Activated CD8-positive, alpha-beta memory T cell treated with anti-CD3 and anti-CD28 coated beads for 4 hours (primary cell): ENCODE measurements around the gene UNC5CL.

Experiments
- DNase-seq, 2 donors: peaks; one replicate each; pipeline ENCODE4 v3.0.0-alpha.2; 2020; ENCODE audit warnings: low read depth in 2 of 2

UNC5CL gene

GRCh38 chr6:41062056-41062455 lies 23.0 kb upstream of the UNC5CL start:
- DNase-seq: no peak

DNA sequence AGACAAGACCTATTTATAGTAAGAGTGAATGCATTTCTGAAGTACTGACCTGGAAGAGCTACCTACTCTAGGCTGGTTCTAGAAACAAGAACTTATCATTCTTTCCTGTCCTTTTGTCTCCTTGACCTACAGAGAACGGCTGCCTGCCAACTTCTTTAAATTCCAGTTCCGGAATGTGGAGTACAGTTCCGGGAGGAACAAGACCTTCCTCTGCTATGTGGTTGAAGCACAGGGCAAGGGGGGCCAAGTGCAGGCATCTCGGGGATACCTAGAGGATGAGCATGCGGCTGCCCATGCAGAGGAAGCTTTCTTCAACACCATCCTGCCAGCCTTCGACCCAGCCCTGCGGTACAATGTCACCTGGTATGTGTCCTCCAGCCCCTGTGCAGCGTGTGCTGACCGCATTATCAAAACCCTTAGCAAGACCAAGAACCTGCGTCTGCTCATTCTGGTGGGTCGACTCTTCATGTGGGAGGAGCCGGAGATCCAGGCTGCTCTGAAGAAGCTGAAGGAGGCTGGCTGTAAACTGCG lies 22.2 kb upstream of the UNC5CL start:
- no peak for DNase-seq

- DNase-seq: no peak
These were observed 20.5 kb upstream of the UNC5CL start for GRCh38 chr6:41059556-41059955.

DNA sequence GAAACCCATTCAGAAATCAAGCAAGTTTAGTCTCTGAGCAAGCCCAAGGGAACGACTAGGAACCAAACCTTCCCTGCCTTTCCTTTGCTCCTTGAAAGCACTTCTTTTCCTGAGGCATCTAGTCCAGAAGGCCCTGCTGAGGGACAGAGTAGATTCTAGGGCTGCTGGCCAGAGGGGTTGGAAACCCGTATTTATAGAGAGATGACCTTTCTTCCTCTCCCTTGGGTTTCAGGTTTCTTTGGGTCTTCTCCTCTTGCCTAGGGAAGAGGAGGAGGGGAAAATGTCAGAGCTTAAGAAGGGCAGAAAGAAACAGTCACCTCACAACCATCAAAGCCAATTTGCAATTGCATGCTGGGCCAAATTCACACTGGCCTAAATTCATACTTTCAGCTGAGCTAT lies 19.8 kb upstream of the UNC5CL start:
- DNase-seq: no peak

DNA sequence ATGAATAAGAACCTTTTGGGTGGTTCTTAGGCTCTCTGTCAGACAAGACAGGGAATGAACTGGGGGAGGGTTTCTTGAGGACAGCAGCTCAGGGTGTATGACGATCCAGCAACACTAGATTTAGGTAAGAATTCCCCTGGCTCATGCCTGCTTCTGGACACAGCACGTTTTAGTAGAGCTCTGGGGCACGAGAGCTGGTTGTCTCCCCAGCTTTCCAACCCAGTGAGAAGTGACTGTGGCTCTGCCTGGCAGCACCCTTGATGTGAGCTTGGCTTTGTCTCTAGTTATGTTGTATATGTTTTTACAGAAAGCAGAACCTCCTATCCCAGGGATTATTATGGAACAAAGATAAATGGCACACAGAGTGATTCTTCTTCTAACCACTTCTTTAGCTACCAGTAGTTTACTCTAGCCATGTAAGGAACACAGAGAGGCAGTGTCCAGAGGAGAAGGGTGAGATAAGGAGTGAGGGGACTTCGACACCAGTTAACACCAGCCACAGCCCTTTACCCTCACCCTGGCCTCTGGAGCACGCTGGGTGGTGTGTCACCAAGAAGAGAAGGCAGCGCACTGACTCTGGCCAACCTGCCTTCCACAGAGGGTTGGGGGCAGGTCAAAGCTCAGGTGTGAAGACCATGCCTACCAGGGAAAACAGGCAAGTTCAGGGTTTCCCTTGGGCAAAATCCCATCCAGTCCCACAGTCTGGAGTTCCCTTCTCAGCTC lies 17.9 kb upstream of the UNC5CL start:
- no peak for DNase-seq

GRCh38 chr6:41055149-41055548 lies 16.1 kb upstream of the UNC5CL start:
- no peak for DNase-seq

DNA sequence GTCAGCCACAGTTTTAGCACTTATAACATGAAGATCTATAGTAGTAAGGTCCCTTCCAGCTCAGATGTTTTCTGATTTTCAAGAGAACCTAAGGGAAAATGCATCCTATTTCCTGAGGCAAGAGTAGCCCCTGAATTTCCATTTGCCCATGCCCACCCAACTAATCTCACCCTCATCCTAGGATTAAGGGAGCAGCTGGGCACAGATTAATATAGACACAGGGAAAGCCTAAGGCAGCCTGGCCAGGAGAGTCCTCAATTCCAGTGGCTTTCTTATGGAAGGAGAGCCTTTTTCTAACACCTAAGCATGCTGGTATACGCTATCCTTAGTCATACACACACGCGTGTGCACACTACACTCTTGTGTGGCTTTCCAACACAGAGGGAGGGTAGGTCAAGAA lies 15.5 kb upstream of the UNC5CL start:
- no peak for DNase-seq

GRCh38 chr6:41053041-41053440 lies 14.0 kb upstream of the UNC5CL start, which contains the start of gene APOBEC2:
APOBEC2 (plus strand) TSS chr6:41053202; CDS start chr6:41053348, 146 bp downstream.
- no peak for DNase-seq

- DNase-seq: no peak
These were observed 12.9 kb upstream of the UNC5CL start for GRCh38 chr6:41051873-41052272.

DNA sequence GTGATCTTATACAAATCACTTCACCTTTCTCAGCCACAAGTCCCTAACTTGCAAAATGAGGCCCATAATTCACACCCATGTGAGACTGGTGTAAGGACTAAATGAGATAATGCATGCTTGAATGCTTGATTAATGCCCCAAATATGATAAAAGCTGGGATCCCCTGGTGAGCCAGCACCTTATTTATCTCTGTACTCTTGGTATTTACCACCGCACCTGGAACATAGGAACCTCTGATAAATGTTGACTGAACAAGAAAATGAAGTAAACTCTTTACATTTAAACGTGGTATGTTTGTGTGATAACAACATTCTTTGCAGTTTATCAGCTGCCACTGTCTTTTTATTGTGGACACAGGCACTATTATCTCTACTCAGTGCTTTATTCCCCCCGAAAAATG lies 11.5 kb upstream of the UNC5CL start:
- DNase-seq: no peak

DNA sequence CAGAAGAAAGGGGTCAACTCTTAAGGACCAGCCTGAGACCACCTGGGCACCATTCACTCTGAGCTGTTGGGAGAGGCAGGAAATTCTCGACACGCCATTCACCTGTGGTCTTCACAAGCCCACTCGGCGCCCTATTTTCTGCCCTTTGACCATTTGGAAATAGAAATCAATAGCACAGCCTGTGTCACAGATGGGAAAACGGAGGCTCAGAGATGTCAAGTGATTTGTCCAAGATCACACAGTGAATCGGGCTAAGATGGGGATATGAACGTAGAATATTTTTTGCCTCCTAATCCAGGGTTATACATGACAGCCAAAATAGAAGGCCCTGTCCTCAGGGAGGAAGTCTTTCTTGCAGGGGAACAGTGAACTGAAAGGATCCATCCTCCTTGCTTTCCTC lies 10.9 kb upstream of the UNC5CL start:
- no peak for DNase-seq

- no peak for DNase-seq
These were observed 10.5 kb upstream of the UNC5CL start for GRCh38 chr6:41049521-41049920.

- no peak for DNase-seq
These were observed 9.0 kb upstream of the UNC5CL start for GRCh38 chr6:41047745-41048732.

DNA sequence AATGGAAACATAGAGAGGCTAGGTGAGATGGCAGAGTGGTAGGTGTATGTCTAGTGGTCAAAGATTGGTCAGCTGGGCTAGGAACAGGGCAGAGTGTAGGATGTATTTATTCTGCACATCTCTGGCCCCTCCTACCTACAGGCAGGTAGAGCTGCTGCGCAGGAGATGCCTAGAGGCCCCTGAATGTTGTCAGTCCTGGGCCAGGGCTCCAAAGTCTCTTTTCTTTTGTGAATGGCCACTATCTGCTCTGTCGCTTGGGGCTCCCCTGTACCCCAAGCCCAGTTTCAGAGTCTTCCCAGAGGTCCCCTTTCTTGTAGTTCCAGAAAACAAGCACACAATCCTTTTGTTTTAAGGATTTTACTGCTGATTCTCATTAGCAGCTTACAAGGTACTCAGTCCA lies 8.3 kb upstream of the UNC5CL start:
- DNase-seq: no peak

- no peak for DNase-seq
These were observed 7.1 kb upstream of the UNC5CL start for GRCh38 chr6:41046084-41046483.

DNA sequence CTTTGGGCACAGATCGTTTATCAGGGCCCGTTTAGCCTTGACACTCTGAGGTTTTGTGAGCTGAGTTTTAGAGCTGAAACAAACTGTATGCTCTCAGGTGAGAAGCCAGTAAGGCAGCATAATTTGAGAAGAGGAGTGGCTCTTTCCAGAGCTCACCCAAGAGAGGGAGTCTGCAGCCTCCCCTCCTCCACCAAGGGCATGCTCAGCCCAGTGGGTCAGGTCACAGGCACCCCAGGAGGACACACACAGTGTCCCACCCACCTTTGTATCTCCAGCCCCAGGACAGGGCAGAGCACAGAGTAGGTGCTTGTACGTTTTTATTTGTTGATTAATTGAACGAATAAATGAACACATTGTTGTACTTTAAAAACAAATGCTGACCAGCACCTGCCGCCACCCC lies 6.6 kb upstream of the UNC5CL start:
- DNase-seq: no peak

DNA sequence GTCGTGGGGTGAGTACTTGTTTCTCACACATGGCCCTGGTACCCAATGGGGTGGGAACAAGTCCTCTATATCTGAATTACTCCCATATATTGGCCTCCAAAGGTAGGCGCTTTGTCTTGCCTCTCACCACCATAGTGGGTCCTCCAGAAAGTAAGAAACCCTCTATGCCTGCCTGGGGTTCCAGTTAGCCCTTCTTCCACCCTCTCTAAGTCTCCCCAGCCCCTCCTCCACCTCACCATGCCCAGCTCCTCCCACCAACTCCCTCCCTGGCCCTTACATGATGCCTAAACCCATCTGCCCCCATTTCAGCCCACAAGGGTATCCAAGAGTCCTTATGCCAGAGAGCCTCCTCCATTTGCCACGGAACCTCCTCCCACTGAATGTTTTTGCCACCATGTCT lies 4.1 kb upstream of the UNC5CL start:
- DNase-seq: no peak

GRCh38 chr6:41042226-41043055 lies 3.4 kb upstream of the UNC5CL start, which contains the start of gene TSPO2:
TSPO2 (plus strand) TSS chr6:41042467; CDS start chr6:41042986, 519 bp downstream.
- DNase-seq: no peak

DNA sequence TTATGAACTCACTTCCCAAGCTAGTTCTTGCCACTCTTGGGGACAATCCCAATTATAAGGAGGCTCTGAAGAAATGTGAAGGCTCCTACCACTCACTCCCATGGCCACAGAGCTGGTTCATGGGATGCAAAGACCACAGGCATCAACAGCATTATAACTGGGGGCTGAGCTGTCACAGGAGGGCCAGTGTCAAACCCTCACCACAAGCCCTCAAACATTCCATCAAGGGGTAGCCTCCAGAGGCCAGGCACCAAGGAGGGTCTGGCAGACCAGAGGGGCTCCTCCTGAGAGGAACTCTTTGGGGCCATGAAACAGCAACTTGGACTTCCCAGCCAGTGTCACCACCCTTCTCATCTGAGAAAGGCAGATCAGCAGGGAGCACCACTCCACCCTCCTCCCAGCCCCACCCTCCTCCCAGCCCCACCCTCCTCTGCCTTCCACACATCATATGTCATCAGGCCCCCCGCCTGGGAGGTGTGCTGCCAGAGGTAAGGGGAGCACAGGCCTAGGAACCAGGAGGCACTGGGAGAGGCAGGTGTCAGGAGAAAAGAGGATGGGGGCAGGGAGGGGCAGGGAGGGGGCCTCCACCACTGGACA lies 2.0 kb upstream of the UNC5CL start:
- DNase-seq: no peak

DNA sequence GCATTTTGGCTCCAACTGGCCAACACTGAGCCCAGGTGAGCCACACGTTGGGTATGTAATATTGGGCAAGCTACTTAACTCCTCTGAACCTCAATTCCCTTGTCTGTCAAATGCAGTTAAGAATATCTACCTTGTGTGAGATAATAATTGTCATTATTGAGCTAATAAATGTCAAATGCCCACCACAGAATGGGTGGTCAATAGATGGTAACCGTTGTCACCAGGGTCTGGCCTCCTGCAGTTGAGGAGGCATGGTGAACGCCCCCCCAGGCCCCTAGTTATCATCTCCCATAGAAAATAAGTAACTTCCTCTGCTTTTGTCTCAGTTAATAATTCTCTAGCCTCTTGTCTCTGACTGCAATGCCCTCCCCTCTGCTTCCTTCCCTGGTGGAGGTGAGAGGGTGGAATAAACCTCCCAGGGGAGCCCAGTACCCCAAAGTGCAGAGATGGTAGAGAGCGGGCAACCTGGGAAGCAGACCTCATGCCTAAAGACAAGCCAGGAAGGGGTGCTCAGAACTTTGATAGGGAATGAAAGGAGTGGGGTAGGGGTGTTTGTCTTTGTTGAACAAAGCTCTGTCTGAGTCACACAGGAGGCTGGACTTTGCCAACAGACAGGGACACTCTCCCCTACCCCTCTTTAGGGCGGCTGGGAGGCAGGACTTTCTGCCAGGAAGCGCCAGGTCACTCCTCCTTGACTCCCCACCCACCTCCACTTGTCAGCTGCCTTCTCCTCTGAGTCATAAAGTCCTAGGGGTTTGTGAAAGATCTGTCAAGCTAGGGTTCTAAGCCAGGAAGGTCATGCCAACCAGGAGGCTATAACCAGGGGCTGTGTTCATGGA lies 1.3 kb upstream of the UNC5CL start:
- no peak for DNase-seq
